B cell (primary cell): ENCODE data around the gene ADAM23. TPM values are rescaled to one million over a fixed set of nuclear protein-coding genes. Genes with fewer than 3 reads are reported as not detected.

Source experiments
- ATAC-seq: fragments of 200-7000 bp; cut with Tn5 transposase; one replicate; pipeline ENCODE4 v1.10.0; 2021; ENCODE audit warnings: low read depth, mild to moderate bottlenecking, moderate number of reproducible peaks, moderate library complexity
- CTCF ChIA-PET: fragments of 350-600 bp; sonication (Branson Sonifier 250); formaldehyde crosslinking; loops from one replicate; lab custom pipeline; 2021; ENCODE audit warnings: antibody characterized with exemption, inconsistent platforms; lab: Charles Lee
- POLR2A ChIA-PET: fragments of 350-600 bp; sonication (Branson Sonifier 250); formaldehyde crosslinking; loops from one replicate; lab custom pipeline; 2021; ENCODE audit warnings: antibody characterized with exemption; lab: Charles Lee
- DNase-seq: peaks from one replicate; pipeline ENCODE4 v3.0.0; 2013
- H2AFZ ChIP-seq: 2 replicates; pipeline ENCODE4 v1.6.1; 2012; ENCODE audit warnings: mild to moderate bottlenecking, low read depth, low read length; ENCODE audit not compliant: insufficient read depth, poor library complexity, severe bottlenecking
- H3K27ac ChIP-seq, 2 donors: 1 replicate in 1 of 2; 2 replicates in 1 of 2; pipeline ENCODE4 v1.5.1; 2012 to 2013; ENCODE audit warnings: low read length in 2 of 2, mild to moderate bottlenecking in 2 of 2, moderate library complexity in 1 of 2
- H3K27me3 ChIP-seq, 4 experiments: fragments of 200-600 bp in 1 of 4; sonication (generic) in 1 of 4; replicated peaks in 1 of 4; 1 replicate in 2 of 4; 2 replicates in 2 of 4; pipeline versions ENCODE4 v1.6.1 to v1.7.0; 2013 to 2016; ENCODE audit warnings: low read length in 3 of 4, mild to moderate bottlenecking in 2 of 4, mixed read lengths in 1 of 4, moderate library complexity in 1 of 4; ENCODE audit not compliant: insufficient read depth in 4 of 4, control insufficient read depth in 3 of 4; ENCODE audit errors: control extremely low read depth in 1 of 4
- H3K36me3 ChIP-seq, 2 experiments: replicated peaks in 1 of 2; 1 replicate in 1 of 2; 2 replicates in 1 of 2; pipeline versions ENCODE4 v1.6.1 to v1.7.1; 2013; ENCODE audit warnings: low read length in 1 of 2; ENCODE audit not compliant: insufficient read depth in 2 of 2, control insufficient read depth in 1 of 2; ENCODE audit errors: control extremely low read depth in 1 of 2, extremely low read depth in 1 of 2
- H3K4me1 ChIP-seq, 2 donors: fragments of 200-600 bp in 1 of 2; sonication (generic) in 1 of 2; 1 replicate in 1 of 2; 2 replicates in 1 of 2; pipeline versions ENCODE4 v1.5.1 to v1.6.1; 2013 to 2017; ENCODE audit warnings: low read length in 2 of 2; ENCODE audit not compliant: control insufficient read depth in 2 of 2, insufficient read depth in 2 of 2
- H3K4me2 ChIP-seq: replicated peaks from 2 replicates; pipeline ENCODE3; 2012; ENCODE audit warnings: mild to moderate bottlenecking, low read depth, low read length; ENCODE audit not compliant: poor library complexity, severe bottlenecking
- H3K4me3 ChIP-seq, 5 experiments: fragments of 200-600 bp in 1 of 5; sonication (generic) in 1 of 5; 1 replicate in 3 of 5; 2 replicates in 2 of 5; pipeline versions ENCODE4 v1.5.1 to v1.7.0; 2011 to 2016; ENCODE audit warnings: low read length in 4 of 5, mild to moderate bottlenecking in 4 of 5, low read depth in 2 of 5, control low read depth in 1 of 5, moderate library complexity in 1 of 5; ENCODE audit not compliant: insufficient read depth in 1 of 5; ENCODE audit errors: control extremely low read depth in 1 of 5, extremely low read depth in 1 of 5
- H3K79me2 ChIP-seq: fragments of 200-600 bp; sonication (generic); one replicate; pipeline ENCODE4 v1.6.0; 2016; ENCODE audit warnings: low read length; ENCODE audit not compliant: control insufficient read depth, insufficient read depth
- H3K9ac ChIP-seq: fragments of 200-600 bp; sonication (generic); 2 replicates; pipeline ENCODE4 v1.6.1; 2017; ENCODE audit warnings: mild to moderate bottlenecking, low read length, moderate library complexity
- H3K9me3 ChIP-seq, 3 donors: one replicate each; pipeline versions ENCODE4 v1.6.1 to v1.7.1; 2013; ENCODE audit warnings: low read length in 2 of 3; ENCODE audit not compliant: control insufficient read depth in 2 of 3, insufficient read depth in 1 of 3; ENCODE audit errors: control extremely low read depth in 1 of 3
- H4K20me1 ChIP-seq: 2 replicates; pipeline ENCODE4 v1.6.0; 2012; ENCODE audit warnings: mild to moderate bottlenecking, low read length; ENCODE audit not compliant: insufficient read depth, control insufficient read depth, poor library complexity, severe bottlenecking
- H3K27ac Mint-ChIP-seq: one replicate; pipeline ENCODE4 v1.8.0; 2021; ENCODE audit warnings: mixed read lengths
- H3K27me3 Mint-ChIP-seq: one replicate; pipeline ENCODE4 v1.8.0; 2021; ENCODE audit warnings: mixed read lengths
- H3K4me1 Mint-ChIP-seq: one replicate; pipeline ENCODE4 v1.8.0; 2021; ENCODE audit warnings: mixed read lengths
- H3K4me3 Mint-ChIP-seq: one replicate; pipeline ENCODE4 v1.8.0; 2021; ENCODE audit warnings: mixed read lengths
- H3K9me3 Mint-ChIP-seq: one replicate; pipeline ENCODE4 v1.8.0; 2022; ENCODE audit warnings: mixed read lengths; ENCODE audit not compliant: insufficient read depth
- EZH2 ChIP-seq: IDR thresholded peaks from 2 replicates; pipeline ENCODE4 v1.6.1; 2012; ENCODE audit warnings: borderline replicate concordance, low read depth, mild to moderate bottlenecking, moderate library complexity, low read length; ENCODE audit not compliant: insufficient read depth, poor library complexity, severe bottlenecking
- WGBS: methylation state at CpG from one replicate; pipeline ENCODE4 v1.1.5; 2013; ENCODE audit warnings: missing lambda C conversion rate; ENCODE audit not compliant: insufficient coverage; 5-methylcytosine and 5-hydroxymethylcytosine counted together
- intact Hi-C: fragments of 100-400 bp; cut with micrococcal nuclease; formaldehyde crosslinking; loops from one replicate; pipeline ENCODE4 v1.10.0; 2022
- polyA plus RNA-seq: library from polyadenylated mRNA; depleted of rRNA; stranded (reverse); fragments of >200 nt; gene quantifications from 2 replicates; pipeline ENCODE4 v1.2.3, GENCODE V29; 2012
- total RNA-seq, 2 donors: library from RNA; stranded (reverse); fragments of 120-200 nt in 1 of 2; gene quantifications; 1 replicate in 1 of 2; 2 replicates in 1 of 2; pipeline versions ENCODE4 v1.2.3 to v1.2.4, GENCODE V29; 2013 to 2022
- TF ChIP-seq, protein P1 (sequence below): fragments of 200-600 bp; IDR thresholded peaks from one replicate; pipeline ENCODE4 v1.8.0; 2022; ENCODE audit warnings: antibody characterized with exemption, mild to moderate bottlenecking

Gene ADAM23
- total and polyA plus RNA-seq, 2 donors (not counting 1 experiment from before 2014, with no cell fraction given), result 0.78 to 1.7 TPM

DNA sequence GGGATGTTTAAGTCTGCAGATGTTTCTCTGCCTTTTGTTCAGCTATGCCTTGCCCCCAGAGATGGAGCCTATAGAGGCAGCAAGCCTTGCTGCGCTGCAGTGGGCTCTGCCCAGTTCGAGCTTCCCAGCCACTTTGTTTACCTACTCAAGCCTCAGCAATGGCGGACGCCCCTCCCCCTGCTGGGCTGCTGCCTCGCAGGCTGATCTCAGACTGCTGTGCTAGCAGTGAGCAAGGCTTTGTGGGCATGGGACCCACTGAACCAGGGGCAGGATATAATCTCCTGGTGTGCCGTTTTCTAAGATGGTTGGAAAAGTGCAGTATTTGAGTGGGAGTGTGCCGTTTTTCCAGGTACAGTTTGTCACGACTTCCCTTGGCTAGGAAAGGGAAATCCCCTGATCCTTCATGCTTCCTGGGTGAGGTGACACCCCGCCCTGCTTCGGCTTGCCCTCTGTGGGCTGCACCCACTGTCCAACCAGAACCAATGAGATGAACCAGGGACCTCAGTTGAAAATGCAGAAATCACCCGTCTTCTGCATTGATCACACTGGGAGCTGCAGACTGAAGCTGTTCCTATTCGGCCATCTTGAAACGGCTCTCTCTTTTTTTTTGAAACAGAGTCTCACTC is 27.6 kb upstream of the ADAM23 start:
- Mint-ChIP-seq H3K27me3 (peaks cover 17% of the 10 kb centered on the region), H3K9me3 (no peaks in the 10 kb centered on the region), H3K4me3 (no peak overlapping the region), H3K4me1 (no peaks in the 10 kb centered on the region), H3K27ac (no peak overlapping the region)
- Histone ChIP-seq H3K79me2 (no peaks in the 10 kb centered on the region), H3K27me3 (no peaks in the 10 kb centered on the region), H2AFZ (no peak overlapping the region), H3K27ac (no peak overlapping the region), H3K4me3 (no peak overlapping the region), H3K9me3 (peaks cover 0 to 2% (median 2%) of the 10 kb centered on the region in 3 donors), H3K4me1 (no peaks in the 10 kb centered on the region), H3K36me3 (no peaks in the 10 kb centered on the region), H3K4me2 (no peak overlapping the region), H3K9ac (no peak overlapping the region), H4K20me1 (no peaks in the 10 kb centered on the region)
- DNase-seq (no peak), ATAC-seq (no peak)
- POLR2A ChIA-PET, result no interaction called here
- intact Hi-C loops, result no loop called here
- WGBS, result 94% methylated on average over 12 of the region's 13 CpGs
- TF ChIP-seq, protein P1, sequence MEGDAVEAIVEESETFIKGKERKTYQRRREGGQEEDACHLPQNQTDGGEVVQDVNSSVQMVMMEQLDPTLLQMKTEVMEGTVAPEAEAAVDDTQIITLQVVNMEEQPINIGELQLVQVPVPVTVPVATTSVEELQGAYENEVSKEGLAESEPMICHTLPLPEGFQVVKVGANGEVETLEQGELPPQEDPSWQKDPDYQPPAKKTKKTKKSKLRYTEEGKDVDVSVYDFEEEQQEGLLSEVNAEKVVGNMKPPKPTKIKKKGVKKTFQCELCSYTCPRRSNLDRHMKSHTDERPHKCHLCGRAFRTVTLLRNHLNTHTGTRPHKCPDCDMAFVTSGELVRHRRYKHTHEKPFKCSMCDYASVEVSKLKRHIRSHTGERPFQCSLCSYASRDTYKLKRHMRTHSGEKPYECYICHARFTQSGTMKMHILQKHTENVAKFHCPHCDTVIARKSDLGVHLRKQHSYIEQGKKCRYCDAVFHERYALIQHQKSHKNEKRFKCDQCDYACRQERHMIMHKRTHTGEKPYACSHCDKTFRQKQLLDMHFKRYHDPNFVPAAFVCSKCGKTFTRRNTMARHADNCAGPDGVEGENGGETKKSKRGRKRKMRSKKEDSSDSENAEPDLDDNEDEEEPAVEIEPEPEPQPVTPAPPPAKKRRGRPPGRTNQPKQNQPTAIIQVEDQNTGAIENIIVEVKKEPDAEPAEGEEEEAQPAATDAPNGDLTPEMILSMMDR, result no peak
- TF ChIP-seq EZH2, result no peak
- CTCF ChIA-PET, result no interaction called here

- H3K36me3 ChIP-seq, result no peaks in the 10 kb centered on the region
- no peak overlapping the region for H3K9ac ChIP-seq
- peaks cover 0 to 2% (median 0%) of the 10 kb centered on the region in 3 donors for H3K9me3 ChIP-seq
- DNase-seq, result no peak
- intact Hi-C loops, result no loop called here
- H3K9me3 Mint-ChIP-seq, result no peaks in the 10 kb centered on the region
- peaks cover 14% of the 10 kb centered on the region for H3K27me3 Mint-ChIP-seq
- H3K27ac Mint-ChIP-seq, result no peak overlapping the region
- no peaks in the 10 kb centered on the region for H3K4me1 ChIP-seq
- no peak overlapping the region for H3K4me3 Mint-ChIP-seq
- WGBS, result 96% methylated on average over 2 of the region's 2 CpGs
- H3K27me3 ChIP-seq, result no peaks in the 10 kb centered on the region
- no peaks in the 10 kb centered on the region for H3K4me1 Mint-ChIP-seq
- H2AFZ ChIP-seq, result no peak overlapping the region
- H3K79me2 ChIP-seq, result no peaks in the 10 kb centered on the region
- H3K4me3 ChIP-seq, result no peak overlapping the region
- TF ChIP-seq, protein P1, result no peak
- no peak overlapping the region for H3K27ac ChIP-seq
- ChIA-PET POLR2A (no interaction called here), CTCF (no interaction called here)
- ATAC-seq, result no peak
- no peak overlapping the region for H3K4me2 ChIP-seq
- H4K20me1 ChIP-seq, result no peaks in the 10 kb centered on the region
Measured at GRCh38 chr2:206418968-206419367, 24.4 kb upstream of the ADAM23 start.
